ENCODE measurements around the gene E2F8. TPM values are rescaled to one million over a fixed set of nuclear protein-coding genes. Genes with fewer than 3 reads are reported as not detected.

E2F8 gene
- polyA plus RNA-seq, 4 donors: 0.27 to 13.3 (median 2.6) TPM

DNA sequence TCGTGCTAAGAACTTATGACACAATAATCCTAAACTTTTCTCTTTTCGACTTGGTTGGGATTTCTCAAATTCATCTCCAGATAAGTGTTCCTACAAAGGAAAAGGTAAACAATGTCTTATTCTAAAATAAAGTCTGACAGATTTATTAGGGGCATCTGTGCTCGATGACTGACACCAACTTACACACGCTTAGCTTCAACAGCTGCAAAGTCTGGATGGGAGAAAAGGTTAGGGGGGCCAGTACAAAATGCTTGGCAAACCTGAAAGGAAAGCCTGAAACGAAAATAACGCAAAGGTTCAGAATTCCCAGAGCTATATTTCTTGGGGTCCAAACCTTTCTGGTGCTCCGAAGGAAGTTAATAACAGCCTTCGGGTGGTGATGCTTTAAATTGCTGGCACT lies 3.4 kb downstream of the E2F8 start:
- peak in 1 of 2 donors; percentile 15 for DNase-seq
- no peak for FAIRE-seq
- 73 to 82% (median 74%) methylated on average over 8 of the region's 8 CpGs for WGBS, 3 donors

DNA sequence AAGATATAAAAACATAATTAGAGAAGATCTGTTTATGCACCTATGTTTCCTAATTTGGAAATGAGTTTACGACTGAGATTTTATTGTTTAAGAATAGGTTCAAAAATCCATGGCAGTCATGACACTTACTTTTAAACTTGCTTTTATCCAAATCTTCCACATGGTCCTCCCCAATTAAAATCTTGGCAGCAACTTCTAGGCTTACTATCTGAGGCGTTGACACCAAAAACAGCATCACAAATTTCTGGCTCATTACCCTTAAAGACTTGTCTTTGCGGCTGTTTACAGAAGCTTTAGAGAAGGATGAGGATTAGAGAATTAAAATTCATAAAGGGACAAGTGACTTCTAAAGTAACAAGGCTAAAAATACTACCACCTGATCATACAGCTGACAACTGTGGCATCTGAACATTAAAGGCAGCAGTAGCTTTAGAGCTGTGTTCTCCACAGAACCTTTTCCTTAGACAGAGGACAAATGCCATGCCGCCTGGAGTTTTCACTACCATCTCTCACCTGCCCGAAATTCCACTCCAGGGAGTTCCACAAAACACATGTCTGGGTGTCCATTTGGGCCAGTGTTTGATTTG lies 6.4 kb downstream of the E2F8 start:
- WGBS, 3 donors: 96 to 100% (median 98%) methylated on average over 5 of the region's 5 CpGs
- no peak for FAIRE-seq
- Histone ChIP-seq H3K36me3 (ENCODE audit: control insufficient read depth in 3 of 3, insufficient read depth in 2 of 3, low read depth in 1 of 3, low read length in 3 of 3) (peaks cover 0 to 17% (median 0%) of the 10 kb centered on the region in 3 donors), H3K27ac (ENCODE audit: low read depth in 1 of 3, low read length in 2 of 3) (no peak overlapping the region), H3K4me3 (ENCODE audit: low read depth in 1 of 3, low read length in 3 of 3) (no peak overlapping the region), H3K27me3 (ENCODE audit: control insufficient read depth in 3 of 3, insufficient read depth in 3 of 3, low read length in 3 of 3) (no peaks in the 10 kb centered on the region), H3K9me3 (ENCODE audit: control insufficient read depth in 2 of 2, insufficient read depth in 1 of 2, low read depth in 1 of 2, low read length in 1 of 2) (no peaks in the 10 kb centered on the region), H3K4me1 (ENCODE audit: control insufficient read depth in 3 of 3, insufficient read depth in 2 of 3, low read depth in 1 of 3, low read length in 2 of 3) (peaks cover 0 to 14% (median 0%) of the 10 kb centered on the region in 3 donors)
- no peak for DNase-seq

More for the DNA sequence above, 3.4 kb downstream of the E2F8 start:
- peaks cover 0 to 8% (median 0%) of the 10 kb centered on the region in 3 donors for H3K36me3 ChIP-seq (ENCODE audit: control insufficient read depth in 3 of 3, insufficient read depth in 2 of 3, low read depth in 1 of 3, low read length in 3 of 3)
- H3K4me1 ChIP-seq (ENCODE audit: control insufficient read depth in 3 of 3, insufficient read depth in 2 of 3, low read depth in 1 of 3, low read length in 2 of 3): peaks cover 0 to 20% (median 0%) of the 10 kb centered on the region in 3 donors
- H3K27me3 ChIP-seq (ENCODE audit: control insufficient read depth in 3 of 3, insufficient read depth in 3 of 3, low read length in 3 of 3): peaks cover 0 to 8% (median 5%) of the 10 kb centered on the region in 3 donors
- H3K9me3 ChIP-seq (ENCODE audit: control insufficient read depth in 2 of 2, insufficient read depth in 1 of 2, low read depth in 1 of 2, low read length in 1 of 2): no peaks in the 10 kb centered on the region
- peak overlapping the region in 1 of 3 donors; percentile 39 for H3K4me3 ChIP-seq (ENCODE audit: low read depth in 1 of 3, low read length in 3 of 3)
- H3K27ac ChIP-seq (ENCODE audit: low read depth in 1 of 3, low read length in 2 of 3): peak overlapping the region in 1 of 3 donors; percentile 83

GRCh38 chr11:19232910-19233503 lies 7.7 kb downstream of the E2F8 start:
- Histone ChIP-seq H3K27me3 (ENCODE audit: control insufficient read depth in 3 of 3, insufficient read depth in 3 of 3, low read length in 3 of 3) (no peaks in the 10 kb centered on the region), H3K4me1 (ENCODE audit: control insufficient read depth in 3 of 3, insufficient read depth in 2 of 3, low read depth in 1 of 3, low read length in 2 of 3) (peaks cover 0 to 4% (median 0%) of the 10 kb centered on the region in 3 donors), H3K36me3 (ENCODE audit: control insufficient read depth in 3 of 3, insufficient read depth in 2 of 3, low read depth in 1 of 3, low read length in 3 of 3) (peaks cover 0 to 18% (median 0%) of the 10 kb centered on the region in 3 donors), H3K4me3 (ENCODE audit: low read depth in 1 of 3, low read length in 3 of 3) (no peak overlapping the region), H3K27ac (ENCODE audit: low read depth in 1 of 3, low read length in 2 of 3) (no peak overlapping the region), H3K9me3 (ENCODE audit: control insufficient read depth in 2 of 2, insufficient read depth in 1 of 2, low read depth in 1 of 2, low read length in 1 of 2) (no peaks in the 10 kb centered on the region)
- DNase-seq (no peak), FAIRE-seq (no peak)
- 65 to 74% (median 69%) methylated on average over 6 of the region's 6 CpGs for whole genome bisulfite sequencing, 3 donors

DNA sequence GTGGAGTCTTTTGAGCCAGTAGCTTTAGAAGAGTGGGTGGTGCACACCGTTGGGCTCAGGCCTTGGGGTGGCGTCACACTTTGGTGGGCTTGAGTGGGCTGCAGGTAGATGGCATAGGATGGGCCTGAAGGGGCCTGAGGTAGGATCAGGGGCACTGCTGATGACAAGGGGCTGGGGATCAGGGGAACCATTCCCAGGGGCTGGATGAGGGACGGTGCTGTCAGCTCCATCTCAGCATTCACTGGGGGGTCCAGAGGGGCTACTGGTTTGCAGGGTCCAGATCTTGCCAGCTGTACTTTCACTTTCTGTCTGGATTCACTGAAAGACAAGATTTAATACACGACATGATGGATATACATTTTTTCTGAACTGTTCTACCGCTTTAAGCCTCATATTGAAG lies 11.1 kb downstream of the E2F8 start:
- peaks cover 0 to 5% (median 0%) of the 10 kb centered on the region in 3 donors for H3K4me1 ChIP-seq (ENCODE audit: control insufficient read depth in 3 of 3, insufficient read depth in 2 of 3, low read depth in 1 of 3, low read length in 2 of 3)
- FAIRE-seq: no peak

GRCh38 chr11:19228968-19229367 lies 11.8 kb downstream of the E2F8 start:
- DNase-seq (no peak), FAIRE-seq (no peak)
- Histone ChIP-seq H3K9me3 (ENCODE audit: control insufficient read depth in 2 of 2, insufficient read depth in 1 of 2, low read depth in 1 of 2, low read length in 1 of 2) (no peaks in the 10 kb centered on the region), H3K27ac (ENCODE audit: low read depth in 1 of 3, low read length in 2 of 3) (no peak overlapping the region), H3K4me1 (ENCODE audit: control insufficient read depth in 3 of 3, insufficient read depth in 2 of 3, low read depth in 1 of 3, low read length in 2 of 3) (peaks cover 0 to 5% (median 0%) of the 10 kb centered on the region in 3 donors), H3K4me3 (ENCODE audit: low read depth in 1 of 3, low read length in 3 of 3) (no peak overlapping the region), H3K27me3 (ENCODE audit: control insufficient read depth in 3 of 3, insufficient read depth in 3 of 3, low read length in 3 of 3) (no peaks in the 10 kb centered on the region), H3K36me3 (ENCODE audit: control insufficient read depth in 3 of 3, insufficient read depth in 2 of 3, low read depth in 1 of 3, low read length in 3 of 3) (peaks cover 0 to 26% (median 0%) of the 10 kb centered on the region in 3 donors)
- 80 to 89% (median 82%) methylated on average over 3 of the region's 3 CpGs for WGBS, 3 donors

More for the DNA sequence above, 11.1 kb downstream of the E2F8 start:
- 88 to 95% (median 92%) methylated on average over 5 of the region's 5 CpGs for WGBS, 3 donors
- no peak for DNase-seq
- no peaks in the 10 kb centered on the region for H3K27me3 ChIP-seq (ENCODE audit: control insufficient read depth in 3 of 3, insufficient read depth in 3 of 3, low read length in 3 of 3)
- no peaks in the 10 kb centered on the region for H3K9me3 ChIP-seq (ENCODE audit: control insufficient read depth in 2 of 2, insufficient read depth in 1 of 2, low read depth in 1 of 2, low read length in 1 of 2)
- H3K27ac ChIP-seq (ENCODE audit: low read depth in 1 of 3, low read length in 2 of 3): no peak overlapping the region
- H3K4me3 ChIP-seq (ENCODE audit: low read depth in 1 of 3, low read length in 3 of 3): no peak overlapping the region
- H3K36me3 ChIP-seq (ENCODE audit: control insufficient read depth in 3 of 3, insufficient read depth in 2 of 3, low read depth in 1 of 3, low read length in 3 of 3): peaks cover 0 to 23% (median 0%) of the 10 kb centered on the region in 3 donors

GRCh38 chr11:19226378-19227195 lies 14.2 kb downstream of the E2F8 start:
- no peak for FAIRE-seq
- H3K27ac ChIP-seq (ENCODE audit: low read depth in 1 of 3, low read length in 2 of 3): no peak overlapping the region

GRCh38 chr11:19225581-19225980 lies 15.2 kb downstream of the E2F8 start:
- no peak for FAIRE-seq
- WGBS, 3 donors: 64 to 77% (median 74%) methylated on average over 3 of the region's 3 CpGs
- Histone ChIP-seq H3K27ac (ENCODE audit: low read depth in 1 of 3, low read length in 2 of 3) (no peak overlapping the region), H3K36me3 (ENCODE audit: control insufficient read depth in 3 of 3, insufficient read depth in 2 of 3, low read depth in 1 of 3, low read length in 3 of 3) (peaks cover 0 to 18% (median 2%) of the 10 kb centered on the region in 3 donors), H3K27me3 (ENCODE audit: control insufficient read depth in 3 of 3, insufficient read depth in 3 of 3, low read length in 3 of 3) (no peaks in the 10 kb centered on the region), H3K4me1 (ENCODE audit: control insufficient read depth in 3 of 3, insufficient read depth in 2 of 3, low read depth in 1 of 3, low read length in 2 of 3) (peaks cover 0 to 13% (median 3%) of the 10 kb centered on the region in 3 donors), H3K9me3 (ENCODE audit: control insufficient read depth in 2 of 2, insufficient read depth in 1 of 2, low read depth in 1 of 2, low read length in 1 of 2) (peaks cover 0 to 7% of the 10 kb centered on the region in 2 donors), H3K4me3 (ENCODE audit: low read depth in 1 of 3, low read length in 3 of 3) (no peak overlapping the region)
- peak in 1 of 2 donors; percentile 32 for DNase-seq

More at GRCh38 chr11:19226378-19227195, 14.2 kb downstream of the E2F8 start:
- WGBS, 3 donors: 86 to 92% (median 89%) methylated on average over 6 of the region's 6 CpGs
- Histone ChIP-seq H3K36me3 (ENCODE audit: control insufficient read depth in 3 of 3, insufficient read depth in 2 of 3, low read depth in 1 of 3, low read length in 3 of 3) (peaks cover 0 to 22% (median 2%) of the 10 kb centered on the region in 3 donors), H3K9me3 (ENCODE audit: control insufficient read depth in 2 of 2, insufficient read depth in 1 of 2, low read depth in 1 of 2, low read length in 1 of 2) (peaks cover 0 to 7% of the 10 kb centered on the region in 2 donors), H3K27me3 (ENCODE audit: control insufficient read depth in 3 of 3, insufficient read depth in 3 of 3, low read length in 3 of 3) (no peaks in the 10 kb centered on the region), H3K4me3 (ENCODE audit: low read depth in 1 of 3, low read length in 3 of 3) (no peak overlapping the region), H3K4me1 (ENCODE audit: control insufficient read depth in 3 of 3, insufficient read depth in 2 of 3, low read depth in 1 of 3, low read length in 2 of 3) (peaks cover 0 to 8% (median 0%) of the 10 kb centered on the region in 3 donors)
- DNase-seq: no peak

- Histone ChIP-seq H3K36me3 (ENCODE audit: control insufficient read depth in 3 of 3, insufficient read depth in 2 of 3, low read depth in 1 of 3, low read length in 3 of 3) (peaks cover 0 to 18% (median 2%) of the 10 kb centered on the region in 3 donors), H3K4me1 (ENCODE audit: control insufficient read depth in 3 of 3, insufficient read depth in 2 of 3, low read depth in 1 of 3, low read length in 2 of 3) (peaks cover 0 to 13% (median 3%) of the 10 kb centered on the region in 3 donors), H3K27ac (ENCODE audit: low read depth in 1 of 3, low read length in 2 of 3) (no peak overlapping the region), H3K9me3 (ENCODE audit: control insufficient read depth in 2 of 2, insufficient read depth in 1 of 2, low read depth in 1 of 2, low read length in 1 of 2) (peaks cover 0 to 7% of the 10 kb centered on the region in 2 donors), H3K4me3 (ENCODE audit: low read depth in 1 of 3, low read length in 3 of 3) (no peak overlapping the region), H3K27me3 (ENCODE audit: control insufficient read depth in 3 of 3, insufficient read depth in 3 of 3, low read length in 3 of 3) (no peaks in the 10 kb centered on the region)
- FAIRE-seq (no peak), DNase-seq (no peak)
- 95 to 97% (median 97%) methylated on average over 6 of the region's 6 CpGs for WGBS, 3 donors
Observed at GRCh38 chr11:19225123-19225522, 15.6 kb downstream of the E2F8 start.
